Forelimb muscle (tissue), 1 donor: ENCODE measurements around the gene BPGM. TPM values are rescaled to one million over a fixed set of nuclear protein-coding genes. Genes with fewer than 3 reads are reported as not detected.
"Not testable (repeated sequence)": the region's sequence is repeated elsewhere in the genome, so short reads cannot be mapped to it uniquely, and the experiment has no call there.

Experiments
- DNase-seq: peaks from one replicate; pipeline ENCODE4 v3.0.0-alpha.2; 2013; ENCODE audit warnings: low read depth
- polyA plus RNA-seq: library from polyadenylated mRNA; unstranded; fragments of 120-200 nt; gene quantifications from one replicate; pipeline ENCODE4 v1.2.1, GENCODE V29; 2013; ENCODE audit not compliant: insufficient read length

The BPGM gene
- polyA plus RNA-seq, 1 donor: 20.9 TPM

- DNase-seq: no peak
Observed at GRCh38 chr7:134630893-134631292, 15.8 kb upstream of the BPGM start.

- DNase-seq: no peak
Observed at GRCh38 chr7:134632052-134632451, 14.6 kb upstream of the BPGM start.

- no peak for DNase-seq
Observed at GRCh38 chr7:134632937-134633540, 13.6 kb upstream of the BPGM start.

GRCh38 chr7:134636008-134636449, 10.6 kb upstream of the BPGM start:
- DNase-seq: no peak

DNA sequence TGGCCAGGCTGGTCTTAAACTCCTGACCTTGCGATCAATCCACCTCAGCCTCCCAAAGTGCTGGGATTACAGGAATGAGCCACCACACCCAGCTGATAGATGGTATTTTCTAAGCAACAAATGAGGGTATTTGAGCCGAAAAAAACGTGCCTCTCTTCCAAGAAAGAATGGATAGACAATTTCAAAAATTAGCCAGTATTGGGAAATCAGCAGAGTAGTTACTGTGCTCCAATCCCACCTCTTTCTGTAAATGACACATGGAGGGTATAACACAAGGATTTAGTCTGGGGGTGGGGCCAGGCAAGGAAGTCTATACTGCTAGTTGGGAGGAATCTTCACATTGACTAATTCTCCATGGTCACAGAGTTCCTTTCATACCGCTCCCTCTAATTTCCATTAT, 9.2 kb upstream of the BPGM start:
- DNase-seq: no peak

GRCh38 chr7:134637934-134638719, 8.5 kb upstream of the BPGM start:
- no peak for DNase-seq

DNA sequence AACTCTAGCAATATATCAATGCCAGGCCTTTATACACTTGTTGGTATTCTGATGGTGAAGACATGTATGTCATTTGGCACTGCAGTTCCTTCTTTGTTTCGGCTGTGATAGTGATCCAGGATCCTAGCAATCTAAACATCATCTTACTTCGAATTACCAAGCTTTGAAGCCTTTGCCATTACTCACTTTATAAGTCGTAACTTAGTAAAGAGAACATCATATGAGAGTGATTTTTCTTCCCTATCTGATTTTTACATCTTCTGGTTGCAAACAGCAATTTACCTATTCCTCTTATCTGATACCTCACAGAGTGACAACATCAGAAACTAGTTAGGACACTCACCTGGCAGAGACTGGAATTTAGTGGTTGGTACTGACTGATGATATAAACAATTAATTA, 7.6 kb upstream of the BPGM start:
- DNase-seq: no peak

DNA sequence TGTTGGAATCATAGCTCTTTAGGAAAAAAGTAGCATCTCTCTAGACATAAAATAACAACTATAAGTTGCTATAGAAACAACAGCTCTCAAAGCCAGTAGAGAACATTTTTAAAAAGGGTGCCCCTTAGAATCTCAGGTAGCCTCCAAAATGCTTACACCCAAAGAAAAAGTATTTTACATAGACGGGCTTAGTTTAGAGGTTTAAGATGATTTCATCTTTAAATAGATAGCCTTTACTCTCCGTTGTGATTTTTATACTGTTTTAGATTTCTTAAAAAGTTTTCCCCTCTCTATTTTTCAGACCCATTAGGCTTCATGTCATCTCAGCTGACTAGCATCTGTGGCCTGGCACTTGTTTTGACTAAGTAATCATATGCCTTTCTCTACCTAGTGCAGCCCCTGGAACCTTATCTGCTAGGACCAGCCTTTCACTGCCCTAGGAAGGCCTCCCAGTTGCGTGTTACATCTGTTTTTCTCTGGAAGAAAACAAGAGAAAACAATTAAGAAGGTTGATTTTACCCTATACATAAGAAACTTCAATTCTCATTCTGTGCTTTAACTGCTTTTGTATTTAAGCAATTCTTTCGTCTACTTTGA, 6.9 kb upstream of the BPGM start:
- no peak for DNase-seq

- DNase-seq: no peak
Observed at GRCh38 chr7:134640842-134641715, 5.6 kb upstream of the BPGM start.

- DNase-seq: not testable (repeated sequence)
Observed at GRCh38 chr7:134641981-134642380, 4.7 kb upstream of the BPGM start.

- DNase-seq: no peak
Observed at GRCh38 chr7:134643131-134643530, 3.5 kb upstream of the BPGM start.

DNA sequence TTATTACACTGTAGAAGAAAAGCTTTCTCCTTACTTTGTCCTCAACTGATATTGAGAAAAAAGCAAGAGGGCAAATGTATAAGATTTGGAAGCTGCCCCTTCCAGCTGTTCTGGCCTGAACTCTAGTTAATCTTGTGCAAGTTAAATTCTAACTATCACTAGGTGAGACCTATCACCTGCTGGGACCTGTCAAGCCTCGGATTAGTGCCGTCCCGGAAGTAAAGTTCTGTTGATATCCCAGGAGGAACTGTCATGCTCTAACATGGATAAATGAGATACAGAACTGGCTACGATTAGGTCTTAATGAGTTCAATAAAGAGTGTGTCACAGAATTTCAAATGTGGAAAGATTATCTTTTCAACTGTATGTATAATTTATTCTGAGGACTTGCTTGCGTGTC, 1.2 kb upstream of the BPGM start:
- DNase-seq: no peak

DNA sequence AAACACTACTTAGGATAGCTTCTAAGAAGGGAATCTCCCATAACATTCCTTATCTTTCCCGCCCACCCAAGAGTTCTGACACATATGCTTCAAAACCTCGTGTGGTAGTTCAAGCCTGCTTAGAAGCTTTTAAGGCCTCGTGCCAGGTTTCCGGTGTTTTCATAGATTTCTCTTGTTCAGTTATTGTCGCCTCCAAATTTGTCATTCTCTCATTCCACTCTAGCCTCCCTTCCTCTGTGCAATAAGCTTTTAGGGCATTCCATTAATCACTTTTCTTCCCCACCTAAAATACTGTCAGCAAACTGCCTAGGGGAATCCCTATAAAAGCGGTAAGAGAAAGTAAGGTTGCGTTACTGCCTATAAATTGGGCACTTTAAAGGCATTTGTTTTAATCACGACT, 718 bp upstream of the BPGM start:
- no peak for DNase-seq

DNA sequence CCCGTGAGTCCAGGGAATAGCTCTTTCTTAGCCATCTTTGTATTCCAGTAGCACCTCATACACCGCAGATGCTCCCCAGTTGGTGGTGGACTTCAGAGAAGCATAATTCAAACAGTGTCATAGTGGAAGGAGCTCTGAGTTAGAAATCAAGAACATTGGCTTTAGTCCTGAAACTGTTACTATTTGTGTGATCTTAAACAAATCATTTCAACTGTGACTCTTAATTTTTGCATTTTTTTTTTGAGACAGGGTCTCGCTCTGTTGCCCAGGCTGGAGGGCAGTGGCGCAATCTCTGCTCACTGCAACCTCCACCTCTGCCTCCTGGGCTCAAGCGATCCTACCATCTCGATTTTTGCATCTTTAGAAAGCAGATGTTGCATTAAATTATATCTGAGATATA, 1.8 kb downstream of the BPGM start:
- no peak for DNase-seq

GRCh38 chr7:134649226-134649775, 2.6 kb downstream of the BPGM start:
- no peak for DNase-seq

GRCh38 chr7:134651991-134652390, 5.3 kb downstream of the BPGM start:
- DNase-seq: no peak

GRCh38 chr7:134654104-134654775, 7.6 kb downstream of the BPGM start:
- DNase-seq: no peak

- no peak for DNase-seq
Observed at GRCh38 chr7:134657526-134657925, 10.9 kb downstream of the BPGM start.

DNA sequence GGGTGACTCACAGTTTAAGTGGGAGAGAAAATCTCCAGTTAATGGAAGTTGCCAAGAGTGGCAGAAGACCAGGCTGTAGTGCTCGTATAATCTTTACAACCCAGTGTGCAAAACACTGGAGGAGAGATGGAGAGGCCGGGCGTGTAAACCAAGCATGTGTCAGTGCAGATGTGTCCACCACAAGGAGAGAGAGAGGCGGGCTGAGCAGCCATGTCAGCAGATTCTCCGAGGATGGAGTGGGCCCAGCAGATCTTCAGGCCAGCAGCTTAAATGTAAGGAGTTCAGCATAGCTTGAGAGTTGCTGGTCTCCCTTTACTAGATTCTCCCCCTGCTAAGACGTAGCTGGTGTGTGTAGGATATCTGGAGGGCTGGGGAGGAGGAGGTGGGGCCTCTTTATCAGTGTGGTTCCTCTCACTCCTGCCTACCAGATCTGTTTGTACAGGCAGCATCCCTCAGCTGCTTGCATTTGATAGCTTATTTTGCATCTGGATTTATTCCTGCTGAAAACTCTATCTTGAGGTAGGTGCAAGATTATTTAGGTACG, 13.7 kb downstream of the BPGM start:
- DNase-seq: no peak

- DNase-seq: no peak
Observed at GRCh38 chr7:134660961-134661376, 14.3 kb downstream of the BPGM start.
